Right lobe of liver (tissue), 4 donors: ENCODE data around the gene CD207.

Experiments
- CTCF ChIP-seq, 4 donors: fragments of 200-600 bp in 3 of 4; fragments of 450-650 bp in 1 of 4; IDR thresholded peaks; one replicate each; pipeline versions ENCODE4 v1.5.1 to v1.8.0; 2016 to 2022; ENCODE audit warnings: antibody characterized with exemption in 4 of 4, mild to moderate bottlenecking in 2 of 4
- POLR2A ChIP-seq: fragments of 450-650 bp; IDR thresholded peaks from one replicate; pipeline ENCODE4 v1.6.1; 2017; ENCODE audit warnings: antibody characterized with exemption, mild to moderate bottlenecking
- donor health status: DM: no; HTN: no; CAD: no.
- donor health status: DM: no; HTN: no; CAD: no.
- donor health status: DM: no; HTN: yes; CAD: no.

GRCh38 chr2:70833246-70833645, 2.4 kb downstream of the CD207 start:
- TF ChIP-seq CTCF (IDR thresholded peaks at IDR 0.05) (no peak), POLR2A (no peak)
